Uterus (tissue), 4 donors: ENCODE data around the gene CNTNAP1. TPM values are rescaled to one million over a fixed set of nuclear protein-coding genes. Genes with fewer than 3 reads are reported as not detected.

Experiments
- DNase-seq, 2 donors: peaks; one replicate each; pipeline ENCODE4 v3.0.0-alpha.2; 2019 to 2020
- H3K27ac ChIP-seq, 2 donors: fragments of 200-600 bp; sonication (generic); 1 replicate in 1 of 2; 2 replicates in 1 of 2; pipeline ENCODE4 v1.5.1; 2016 to 2018
- H3K27me3 ChIP-seq, 2 donors: fragments of 200-600 bp; sonication (generic); one replicate each; pipeline ENCODE4 v1.5.1; 2018 to 2019; ENCODE audit warnings: control low read depth in 1 of 2
- H3K36me3 ChIP-seq, 2 donors: fragments of 200-600 bp; sonication (generic); one replicate each; pipeline ENCODE4 v1.5.1; 2019; ENCODE audit warnings: control low read depth in 1 of 2
- H3K4me1 ChIP-seq, 2 donors: fragments of 200-600 bp; sonication (generic); one replicate each; pipeline ENCODE4 v1.5.1; 2018 to 2019; ENCODE audit warnings: control low read depth in 1 of 2
- H3K4me3 ChIP-seq, 2 donors: fragments of 200-600 bp; sonication (generic); 1 replicate in 1 of 2; 2 replicates in 1 of 2; pipeline ENCODE4 v1.5.1; 2018 to 2019; ENCODE audit warnings: mild to moderate bottlenecking in 1 of 2
- H3K9me3 ChIP-seq, 2 donors: fragments of 200-600 bp; sonication (generic); one replicate each; pipeline ENCODE4 v1.5.1; 2019; ENCODE audit warnings: control low read depth in 1 of 2
- POLR2A ChIP-seq, 2 donors: fragments of 450-650 bp; IDR thresholded peaks; one replicate each; pipeline ENCODE4 v1.6.1; 2016; ENCODE audit warnings: antibody characterized with exemption in 2 of 2, mild to moderate bottlenecking in 1 of 2, moderate library complexity in 1 of 2
- intact Hi-C: fragments of 100-400 bp; cut with DNase I; formaldehyde crosslinking; loops from one replicate; pipeline ENCODE4 v1.15.1; 2023; ENCODE audit warnings: low total_unique reads
- total RNA-seq, 4 donors: library from RNA; depleted of rRNA in 3 of 4; stranded (reverse); fragments of >200 nt in 3 of 4; gene quantifications; one replicate each; pipeline versions ENCODE4 v1.1.0 to v1.2.4, GENCODE V29; 2014 to 2023
- TF ChIP-seq, protein P1 (sequence below), 4 experiments: fragments of 200-600 bp in 2 of 4; fragments of 450-650 bp in 2 of 4; sonication (generic) in 2 of 4; IDR thresholded peaks; one replicate each; pipeline ENCODE4 v1.5.1; 2016 to 2019; ENCODE audit warnings: antibody characterized with exemption in 4 of 4, mild to moderate bottlenecking in 2 of 4, moderate library complexity in 1 of 4
- donor health status: DM: yes; HTN: yes; CAD: no.

CNTNAP1 gene
- total RNA-seq, result 10 to 100 TPM in 3 of 4 donors, 1 to 10 TPM in 1; 1.5 to 61.5 (median 26.5) TPM

DNA sequence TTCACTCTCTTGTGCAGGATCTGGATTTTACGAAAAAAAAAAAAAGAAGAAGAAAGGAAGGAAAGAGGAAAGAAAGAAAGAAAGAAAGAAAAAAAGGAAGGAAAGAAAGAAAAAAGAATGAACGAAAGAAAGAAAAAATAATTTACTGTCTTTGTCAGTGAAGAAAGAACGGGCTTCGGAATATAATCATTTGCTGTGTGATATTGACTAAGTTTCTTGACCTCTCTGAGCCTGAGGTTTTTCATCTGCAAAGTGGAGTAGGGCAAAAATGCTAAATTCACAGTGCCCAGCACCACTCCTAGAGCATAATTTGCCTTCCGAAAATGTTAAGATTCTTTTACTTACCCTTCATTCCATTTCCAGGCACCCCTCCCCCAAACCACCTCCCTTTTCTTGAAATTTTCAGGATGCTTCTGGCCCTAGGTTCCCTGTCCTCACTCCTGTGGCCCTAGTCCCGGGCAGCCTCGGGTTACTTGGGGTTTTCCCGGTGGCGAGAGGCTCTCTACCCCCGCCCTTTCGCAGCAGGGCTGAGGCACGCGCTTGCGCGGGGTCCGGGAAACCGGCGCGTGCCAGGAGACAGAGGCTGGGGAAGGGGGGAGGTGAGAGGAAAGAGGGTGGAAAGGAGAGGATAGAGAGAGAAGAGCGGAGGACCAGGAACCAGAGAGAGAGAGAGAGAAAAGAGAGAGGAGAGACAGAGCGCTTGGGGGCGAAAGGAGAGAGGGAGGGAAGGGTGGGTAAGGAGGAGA, at the start of gene CNTNAP1:
Gene CNTNAP1, plus strand, starts transcription at position 556 of the 746 bp plus-strand sequence. CDS start 299 bp downstream, outside the sequence.
- H3K9me3 ChIP-seq, result no peaks in the 10 kb centered on the region
- intact Hi-C loops, result no loop called here
- H3K4me1 ChIP-seq, result peaks cover 3 to 17% of the 10 kb centered on the region in 2 donors
- no peaks in the 10 kb centered on the region for H3K36me3 ChIP-seq
- TF ChIP-seq, protein P1, sequence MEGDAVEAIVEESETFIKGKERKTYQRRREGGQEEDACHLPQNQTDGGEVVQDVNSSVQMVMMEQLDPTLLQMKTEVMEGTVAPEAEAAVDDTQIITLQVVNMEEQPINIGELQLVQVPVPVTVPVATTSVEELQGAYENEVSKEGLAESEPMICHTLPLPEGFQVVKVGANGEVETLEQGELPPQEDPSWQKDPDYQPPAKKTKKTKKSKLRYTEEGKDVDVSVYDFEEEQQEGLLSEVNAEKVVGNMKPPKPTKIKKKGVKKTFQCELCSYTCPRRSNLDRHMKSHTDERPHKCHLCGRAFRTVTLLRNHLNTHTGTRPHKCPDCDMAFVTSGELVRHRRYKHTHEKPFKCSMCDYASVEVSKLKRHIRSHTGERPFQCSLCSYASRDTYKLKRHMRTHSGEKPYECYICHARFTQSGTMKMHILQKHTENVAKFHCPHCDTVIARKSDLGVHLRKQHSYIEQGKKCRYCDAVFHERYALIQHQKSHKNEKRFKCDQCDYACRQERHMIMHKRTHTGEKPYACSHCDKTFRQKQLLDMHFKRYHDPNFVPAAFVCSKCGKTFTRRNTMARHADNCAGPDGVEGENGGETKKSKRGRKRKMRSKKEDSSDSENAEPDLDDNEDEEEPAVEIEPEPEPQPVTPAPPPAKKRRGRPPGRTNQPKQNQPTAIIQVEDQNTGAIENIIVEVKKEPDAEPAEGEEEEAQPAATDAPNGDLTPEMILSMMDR (IDR thresholded peaks at IDR 0.05), result no peak
- TF ChIP-seq POLR2A (IDR thresholded peaks at IDR 0.05), result no peak
- peak; percentile 67 to 80 for DNase-seq
- no peaks in the 10 kb centered on the region for H3K27me3 ChIP-seq
- peak within 1 kb of the TSS; percentile 48 to 56 for H3K4me3 ChIP-seq
- H3K27ac ChIP-seq, result peak within 1 kb of the TSS; percentile 96 to 97

DNA sequence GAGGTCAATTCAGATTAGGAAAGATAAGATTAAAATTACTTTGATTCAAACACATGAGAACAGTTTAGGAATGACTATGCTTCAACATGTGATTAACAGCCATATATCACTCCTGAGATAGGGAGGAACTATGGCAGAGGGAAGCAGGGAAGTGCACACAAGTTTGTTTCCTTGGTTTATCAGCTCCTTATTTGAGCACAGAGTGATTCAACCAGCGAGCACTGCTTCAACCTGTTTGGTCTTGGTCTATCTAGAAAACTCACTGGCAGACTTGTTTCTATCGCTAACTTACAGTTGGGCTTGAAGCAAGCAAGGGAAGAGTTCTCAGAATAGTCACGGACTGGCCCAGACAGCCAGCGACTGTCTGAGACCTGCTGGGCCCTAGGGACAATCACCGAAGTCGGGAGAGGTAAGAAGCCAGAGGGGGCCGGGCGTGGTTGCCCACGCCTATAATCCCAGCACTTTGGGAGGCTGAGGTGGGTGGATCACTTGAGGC, 49.3 kb upstream of the CNTNAP1 start:
- Histone ChIP-seq H3K4me1 (no peaks in the 10 kb centered on the region), H3K9me3 (no peaks in the 10 kb centered on the region), H3K36me3 (no peaks in the 10 kb centered on the region), H3K27me3 (no peaks in the 10 kb centered on the region), H3K27ac (no peak overlapping the region), H3K4me3 (no peak overlapping the region)
- no peak for TF ChIP-seq POLR2A (IDR thresholded peaks at IDR 0.05)
- TF ChIP-seq, protein P1 (IDR thresholded peaks at IDR 0.05), result no peak
- DNase-seq, result no peak
- intact Hi-C loops, result no loop called here

DNA sequence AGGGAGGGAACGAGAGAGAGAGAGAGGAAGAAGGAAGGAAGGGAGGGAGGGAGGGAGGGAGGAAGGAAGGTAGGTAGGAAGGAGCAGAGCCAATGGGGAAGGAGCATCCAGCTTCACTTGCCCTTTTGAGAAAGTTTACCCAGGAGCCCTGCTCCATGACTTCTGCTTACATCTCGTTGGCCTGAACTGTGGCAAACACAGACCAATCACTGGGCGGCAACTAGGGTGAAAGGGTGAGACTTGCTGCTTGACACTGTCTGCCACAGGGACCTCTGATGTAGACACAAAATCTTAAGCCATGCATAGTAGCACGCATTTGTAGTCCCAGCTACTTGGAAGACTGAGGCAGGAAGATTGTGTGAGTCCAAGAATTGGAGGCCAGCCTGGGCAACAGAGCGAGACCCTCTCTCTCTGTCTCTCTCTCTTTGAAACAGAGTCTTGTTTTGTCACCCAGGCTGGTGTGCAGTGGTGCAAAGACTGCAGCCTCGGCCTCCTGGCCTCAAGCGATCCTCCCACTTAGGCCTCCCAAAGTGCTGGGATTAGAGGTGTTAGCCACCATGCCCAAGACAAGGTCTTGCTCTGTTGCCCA, 42.7 kb upstream of the CNTNAP1 start:
- TF ChIP-seq, protein P1 (IDR thresholded peaks at IDR 0.05), result no peak
- TF ChIP-seq POLR2A (IDR thresholded peaks at IDR 0.05), result no peak
- Histone ChIP-seq H3K4me3 (no peak overlapping the region), H3K27me3 (no peaks in the 10 kb centered on the region), H3K36me3 (no peaks in the 10 kb centered on the region), H3K9me3 (no peaks in the 10 kb centered on the region), H3K4me1 (no peaks in the 10 kb centered on the region), H3K27ac (no peak overlapping the region)
- intact Hi-C loops, result no loop called here
- DNase-seq, result no peak

DNA sequence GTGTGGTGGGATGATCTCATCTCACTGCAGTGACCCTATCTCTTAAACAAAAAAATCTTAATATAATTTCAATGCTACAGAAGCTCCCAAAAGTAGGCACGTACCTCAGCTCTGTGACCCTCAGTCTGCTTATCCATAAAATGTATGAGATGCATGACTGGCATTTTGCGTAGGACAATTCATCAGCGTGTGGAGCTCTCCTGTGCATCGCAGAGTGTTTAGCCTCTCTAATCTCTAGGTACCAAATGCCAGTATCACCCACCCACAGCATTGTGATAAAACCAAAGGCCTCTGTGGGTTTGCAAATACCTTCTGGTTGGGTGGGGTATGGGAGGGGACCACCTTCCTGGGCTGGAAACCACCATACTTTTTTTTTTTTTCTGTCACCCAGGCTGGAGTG, 42.2 kb upstream of the CNTNAP1 start:
- Histone ChIP-seq H3K27ac (no peak overlapping the region), H3K4me1 (no peaks in the 10 kb centered on the region), H3K9me3 (no peaks in the 10 kb centered on the region), H3K36me3 (no peaks in the 10 kb centered on the region), H3K4me3 (no peak overlapping the region), H3K27me3 (no peaks in the 10 kb centered on the region)
- DNase-seq, result no peak
- intact Hi-C loops, result no loop called here
- TF ChIP-seq, protein P1 (IDR thresholded peaks at IDR 0.05), result no peak
- no peak for TF ChIP-seq POLR2A (IDR thresholded peaks at IDR 0.05)

DNA sequence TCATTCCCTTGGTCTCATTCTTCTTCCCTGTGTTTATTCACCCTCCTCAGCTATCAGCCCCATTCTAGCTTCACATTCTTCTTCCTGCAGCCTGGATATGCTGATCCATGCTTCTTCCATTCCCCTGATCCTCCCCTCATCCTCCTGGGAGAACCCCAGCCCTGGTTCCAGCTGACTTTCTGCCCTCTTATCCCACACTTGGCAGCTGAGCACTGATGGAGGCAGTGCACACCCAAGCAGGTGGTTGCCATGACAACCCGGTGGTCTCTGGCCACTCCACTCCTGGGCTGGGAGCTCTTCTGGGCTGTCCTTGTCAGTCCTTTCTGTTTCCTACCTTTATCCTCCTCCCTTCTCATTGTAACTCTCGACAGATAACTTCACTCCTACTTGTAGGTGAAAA, 40.0 kb upstream of the CNTNAP1 start:
- no peak for DNase-seq
- TF ChIP-seq POLR2A (IDR thresholded peaks at IDR 0.05), result no peak
- TF ChIP-seq, protein P1 (IDR thresholded peaks at IDR 0.05), result no peak
- Histone ChIP-seq H3K9me3 (no peaks in the 10 kb centered on the region), H3K27me3 (no peaks in the 10 kb centered on the region), H3K4me1 (no peaks in the 10 kb centered on the region), H3K36me3 (no peaks in the 10 kb centered on the region), H3K4me3 (no peak overlapping the region), H3K27ac (no peak overlapping the region)
- intact Hi-C loops, result no loop called here
